ENCODE results near the gene TXNL1.
A peak's percentile ranks its signal among the peaks of the same experiment; 100 is the strongest.

Gene TXNL1

GRCh38 chr18:56638232-56639103, at the start of gene TXNL1:
Gene TXNL1 (minus strand): TSS chr18:56638592. CDS start chr18:56638440, 152 bp downstream.
- DNase-seq (ENCODE audit: low read depth) = peak; percentile 99
- TF ChIP-seq CTCF (conservative IDR thresholded peaks at IDR 0.05; ENCODE audit: control insufficient read depth, insufficient read depth, low read depth, low read length) = no peak

GRCh38 chr18:56684277-56684676, 45.9 kb upstream of the TXNL1 start:
- DNase-seq (ENCODE audit: low read depth) = no peak
- no peak for TF ChIP-seq CTCF (conservative IDR thresholded peaks at IDR 0.05; ENCODE audit: control insufficient read depth, insufficient read depth, low read depth, low read length)
- H3K4me3 ChIP-seq (ENCODE audit: control insufficient read depth, low read depth, low read length) = no peak overlapping the region

More at GRCh38 chr18:56638232-56639103, at the start of gene TXNL1:
- H3K4me3 ChIP-seq (ENCODE audit: control insufficient read depth, low read depth, low read length) = peak within 1 kb of the TSS; percentile 98

GRCh38 chr18:56678836-56679565, 40.6 kb upstream of the TXNL1 start:
- H3K4me3 ChIP-seq (ENCODE audit: control insufficient read depth, low read depth, low read length) = no peak overlapping the region
- TF ChIP-seq CTCF (conservative IDR thresholded peaks at IDR 0.05; ENCODE audit: control insufficient read depth, insufficient read depth, low read depth, low read length) = no peak
- DNase-seq (ENCODE audit: low read depth) = no peak

GRCh38 chr18:56676639-56677038, 38.2 kb upstream of the TXNL1 start:
- TF ChIP-seq CTCF (conservative IDR thresholded peaks at IDR 0.05; ENCODE audit: control insufficient read depth, insufficient read depth, low read depth, low read length) = no peak
- no peak overlapping the region for H3K4me3 ChIP-seq (ENCODE audit: control insufficient read depth, low read depth, low read length)
- DNase-seq (ENCODE audit: low read depth) = no peak

GRCh38 chr18:56672981-56673380, 34.6 kb upstream of the TXNL1 start:
- no peak for TF ChIP-seq CTCF (conservative IDR thresholded peaks at IDR 0.05; ENCODE audit: control insufficient read depth, insufficient read depth, low read depth, low read length)
- DNase-seq (ENCODE audit: low read depth) = no peak
- H3K4me3 ChIP-seq (ENCODE audit: control insufficient read depth, low read depth, low read length) = no peak overlapping the region

GRCh38 chr18:56672391-56672790, 34.0 kb upstream of the TXNL1 start:
- no peak overlapping the region for H3K4me3 ChIP-seq (ENCODE audit: control insufficient read depth, low read depth, low read length)
- DNase-seq (ENCODE audit: low read depth) = no peak
- no peak for TF ChIP-seq CTCF (conservative IDR thresholded peaks at IDR 0.05; ENCODE audit: control insufficient read depth, insufficient read depth, low read depth, low read length)
